ENCODE measurements around the gene XNDC1N. TPM values are rescaled to one million over a fixed set of nuclear protein-coding genes. Genes with fewer than 3 reads are reported as not detected.

XNDC1N gene
- total RNA-seq, 1 experiment from 2014 or later = 32.1 TPM

DNA sequence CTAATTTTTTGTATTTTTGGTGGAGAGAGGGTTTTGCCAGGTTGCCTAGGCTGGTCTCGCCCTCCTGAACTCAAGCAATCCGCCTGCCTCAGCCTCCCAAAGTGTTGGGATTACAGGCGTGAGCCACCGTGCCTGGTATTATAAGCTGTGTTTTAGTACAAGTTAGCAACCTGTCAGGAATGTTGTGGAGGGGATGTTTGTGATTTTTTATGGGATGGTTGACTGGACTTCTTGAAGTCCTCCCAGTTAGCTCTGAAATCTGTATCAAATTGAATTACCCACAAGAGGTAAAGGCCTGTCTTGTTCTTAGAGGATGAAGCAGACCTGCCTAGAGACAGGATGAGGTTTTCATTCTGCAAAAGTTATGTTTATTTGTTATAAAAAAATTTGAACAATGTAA lies 36.2 kb upstream of the XNDC1N start:
- Mint-ChIP-seq H3K4me1 (ENCODE audit: low read depth, unreplicated experiment) (peaks cover under 1% of the 10 kb centered on the region), H3K4me3 (ENCODE audit: unreplicated experiment) (no peak overlapping the region), H3K27me3 (ENCODE audit: insufficient read depth, unreplicated experiment) (no peaks in the 10 kb centered on the region), H3K36me3 (ENCODE audit: insufficient read depth, unreplicated experiment) (peaks cover 85% of the 10 kb centered on the region), H3K9me3 (ENCODE audit: unreplicated experiment) (no peaks in the 10 kb centered on the region), H3K27ac (ENCODE audit: unreplicated experiment) (no peak overlapping the region)
- no peak for DNase-seq
- H3K4me1 ChIP-seq = peaks cover 5% of the 10 kb centered on the region; the same call in 1 of the 2 replicates
- H3K4me3 ChIP-seq (ENCODE audit: low read depth, low read length) = no peak overlapping the region
- ChIA-PET CTCF (interaction anchor here (0.7 kb wide), 1 partner anchor 16 kb away, joined by 3 read pairs; no protein-coding TSS in a partner anchor), POLR2A (no interaction called here)
- no TSS peak for BruUV-seq (replicated peaks)
- TF ChIP-seq, protein P1, sequence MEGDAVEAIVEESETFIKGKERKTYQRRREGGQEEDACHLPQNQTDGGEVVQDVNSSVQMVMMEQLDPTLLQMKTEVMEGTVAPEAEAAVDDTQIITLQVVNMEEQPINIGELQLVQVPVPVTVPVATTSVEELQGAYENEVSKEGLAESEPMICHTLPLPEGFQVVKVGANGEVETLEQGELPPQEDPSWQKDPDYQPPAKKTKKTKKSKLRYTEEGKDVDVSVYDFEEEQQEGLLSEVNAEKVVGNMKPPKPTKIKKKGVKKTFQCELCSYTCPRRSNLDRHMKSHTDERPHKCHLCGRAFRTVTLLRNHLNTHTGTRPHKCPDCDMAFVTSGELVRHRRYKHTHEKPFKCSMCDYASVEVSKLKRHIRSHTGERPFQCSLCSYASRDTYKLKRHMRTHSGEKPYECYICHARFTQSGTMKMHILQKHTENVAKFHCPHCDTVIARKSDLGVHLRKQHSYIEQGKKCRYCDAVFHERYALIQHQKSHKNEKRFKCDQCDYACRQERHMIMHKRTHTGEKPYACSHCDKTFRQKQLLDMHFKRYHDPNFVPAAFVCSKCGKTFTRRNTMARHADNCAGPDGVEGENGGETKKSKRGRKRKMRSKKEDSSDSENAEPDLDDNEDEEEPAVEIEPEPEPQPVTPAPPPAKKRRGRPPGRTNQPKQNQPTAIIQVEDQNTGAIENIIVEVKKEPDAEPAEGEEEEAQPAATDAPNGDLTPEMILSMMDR (IDR thresholded peaks at IDR 0.05; ENCODE audit: insufficient read depth in 1 of 2, low read depth in 1 of 2, low read length in 1 of 2, severe bottlenecking in 1 of 2, unreplicated experiment in 1 of 2) = no peak
- H3K9me3 ChIP-seq = no peaks in the 10 kb centered on the region
- intact Hi-C loops (cut with micrococcal nuclease; ENCODE audit: unreplicated experiment) = no loop called here
- H3K36me3 ChIP-seq (ENCODE audit: control insufficient read depth, insufficient read depth, low read length) = no peaks in the 10 kb centered on the region; the same call in 1 of the 2 replicates
- H3K27me3 ChIP-seq (replicated peaks; ENCODE audit: control insufficient read depth, insufficient read depth, low read length) = no peaks in the 10 kb centered on the region

- H3K4me1 Mint-ChIP-seq (ENCODE audit: low read depth, unreplicated experiment) = peaks cover 9% of the 10 kb centered on the region
- H3K27ac Mint-ChIP-seq (ENCODE audit: unreplicated experiment) = no peak overlapping the region
- ChIA-PET CTCF (no interaction called here), POLR2A (no interaction called here)
- no peaks in the 10 kb centered on the region for H3K27me3 ChIP-seq (replicated peaks; ENCODE audit: control insufficient read depth, insufficient read depth, low read length)
- no peaks in the 10 kb centered on the region for H3K27me3 Mint-ChIP-seq (ENCODE audit: insufficient read depth, unreplicated experiment)
- H3K9me3 ChIP-seq = no peaks in the 10 kb centered on the region
- H3K36me3 ChIP-seq (ENCODE audit: control insufficient read depth, insufficient read depth, low read length) = no peaks in the 10 kb centered on the region; the same call in 1 of the 2 replicates
- H3K4me3 ChIP-seq (ENCODE audit: low read depth, low read length) = no peak overlapping the region
- peaks cover 75% of the 10 kb centered on the region for H3K36me3 Mint-ChIP-seq (ENCODE audit: insufficient read depth, unreplicated experiment)
- TF ChIP-seq, protein P1 (IDR thresholded peaks at IDR 0.05; ENCODE audit: insufficient read depth in 1 of 2, low read depth in 1 of 2, low read length in 1 of 2, severe bottlenecking in 1 of 2, unreplicated experiment in 1 of 2) = no peak
- no peaks in the 10 kb centered on the region for H3K9me3 Mint-ChIP-seq (ENCODE audit: unreplicated experiment)
- BruUV-seq (replicated peaks) = no TSS peak
- H3K4me1 ChIP-seq = peaks cover 5% of the 10 kb centered on the region; the same call in 1 of the 2 replicates
- H3K4me3 Mint-ChIP-seq (ENCODE audit: unreplicated experiment) = no peak overlapping the region
- intact Hi-C loops (cut with micrococcal nuclease; ENCODE audit: unreplicated experiment) = no loop called here
- DNase-seq = no peak
These were observed 35.1 kb upstream of the XNDC1N start for GRCh38 chr11:71963468-71963867.

DNA sequence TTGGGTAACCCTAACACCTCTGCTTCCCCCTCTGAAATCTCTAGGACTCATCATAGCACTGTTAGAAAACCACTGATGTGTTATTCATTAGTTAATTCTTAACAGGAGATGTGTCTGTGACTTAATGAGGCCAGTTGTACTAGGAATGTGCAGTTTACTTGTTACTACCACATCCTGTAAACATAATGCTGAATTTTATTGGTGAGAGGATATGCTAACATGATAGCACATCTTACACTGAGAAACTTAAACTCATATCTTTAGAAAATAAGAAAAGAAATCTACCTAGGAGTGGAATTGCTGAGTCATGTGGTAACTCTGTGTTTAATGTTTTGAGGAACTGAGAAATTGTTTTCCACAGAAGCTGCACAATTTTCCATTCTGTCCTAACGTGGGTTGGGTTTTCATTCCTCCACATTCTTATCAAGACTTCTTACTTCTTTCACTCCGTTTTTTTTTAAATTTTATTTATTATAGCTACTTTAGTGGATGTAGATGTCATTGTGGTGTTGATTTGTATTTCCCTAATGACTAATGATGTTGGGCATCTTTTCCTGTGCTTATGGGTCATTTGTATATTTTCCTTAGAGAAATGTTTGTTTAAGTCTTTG lies 34.1 kb upstream of the XNDC1N start:
- Mint-ChIP-seq H3K4me3 (ENCODE audit: unreplicated experiment) (no peak overlapping the region), H3K27me3 (ENCODE audit: insufficient read depth, unreplicated experiment) (no peaks in the 10 kb centered on the region), H3K9me3 (ENCODE audit: unreplicated experiment) (no peaks in the 10 kb centered on the region), H3K4me1 (ENCODE audit: low read depth, unreplicated experiment) (peaks cover 9% of the 10 kb centered on the region), H3K36me3 (ENCODE audit: insufficient read depth, unreplicated experiment) (peaks cover 66% of the 10 kb centered on the region), H3K27ac (ENCODE audit: unreplicated experiment) (peak overlapping the region; percentile 40)
- POLR2A ChIA-PET = no interaction called here
- no peak for DNase-seq
- CTCF ChIA-PET = no interaction called here
- intact Hi-C loops (cut with micrococcal nuclease; ENCODE audit: unreplicated experiment) = no loop called here
- BruUV-seq (replicated peaks) = no TSS peak
- Histone ChIP-seq H3K36me3 (ENCODE audit: control insufficient read depth, insufficient read depth, low read length) (no peaks in the 10 kb centered on the region; the same call in 1 of the 2 replicates), H3K4me3 (ENCODE audit: low read depth, low read length) (no peak overlapping the region), H3K27me3 (replicated peaks; ENCODE audit: control insufficient read depth, insufficient read depth, low read length) (no peaks in the 10 kb centered on the region), H3K9me3 (no peaks in the 10 kb centered on the region), H3K4me1 (peaks cover 5% of the 10 kb centered on the region; the same call in 1 of the 2 replicates)
- TF ChIP-seq, protein P1 (IDR thresholded peaks at IDR 0.05; ENCODE audit: insufficient read depth in 1 of 2, low read depth in 1 of 2, low read length in 1 of 2, severe bottlenecking in 1 of 2, unreplicated experiment in 1 of 2) = no peak
